Stimulated activated CD8-positive, alpha-beta memory T cell treated with anti-CD3 and anti-CD28 coated beads, Interleukin-7, amount 100 ng/mL, for 1 hour (primary cell): ENCODE data around the gene PDE1C.

Experiments
- DNase-seq, 2 donors: peaks; one replicate each; pipeline ENCODE4 v3.0.0-alpha.2; 2020; ENCODE audit warnings: low read depth in 2 of 2

PDE1C gene

GRCh38 chr7:31938650-31939049 is 131.6 kb downstream of the PDE1C start:
- no peak for DNase-seq

DNA sequence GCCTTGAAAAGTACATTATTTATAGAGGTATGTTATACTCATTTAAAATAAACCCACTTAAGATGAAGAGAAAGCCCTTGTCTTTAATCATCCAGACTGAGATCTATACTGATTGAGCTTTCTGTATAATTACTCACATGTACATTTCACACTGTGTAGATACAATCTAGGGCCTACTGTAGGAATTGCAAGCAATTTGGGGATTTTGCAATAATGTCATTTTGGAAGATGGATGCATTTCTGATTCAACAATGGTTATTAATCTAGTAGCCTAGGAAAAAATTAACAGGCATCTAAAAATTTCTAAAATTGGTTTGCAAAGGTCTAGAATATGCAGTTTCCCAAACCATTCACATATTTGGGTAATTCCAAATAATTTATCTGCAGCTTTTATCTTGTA is 132.2 kb downstream of the PDE1C start:
- no peak for DNase-seq

GRCh38 chr7:31935124-31936054 is 134.8 kb downstream of the PDE1C start:
- DNase-seq = no peak

DNA sequence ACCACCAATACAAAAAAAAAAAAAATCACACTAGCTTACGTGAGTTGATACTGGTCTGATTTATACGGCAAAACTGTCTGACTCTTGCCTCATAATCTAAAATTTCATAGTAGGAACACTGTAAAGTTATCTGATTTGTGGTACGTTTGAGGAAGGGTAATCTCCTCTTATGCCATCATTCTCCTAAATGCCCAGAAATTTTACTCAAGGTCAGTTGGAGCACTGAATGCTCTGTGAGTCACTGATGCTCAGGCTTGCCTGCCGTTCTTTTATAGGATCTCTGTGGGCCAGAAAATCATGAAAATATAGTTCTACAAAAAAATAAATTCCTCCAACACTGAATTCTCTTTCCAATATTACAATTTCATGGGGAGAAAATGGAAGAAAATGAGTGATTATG is 135.7 kb downstream of the PDE1C start:
- no peak for DNase-seq

GRCh38 chr7:31933481-31933880 is 136.7 kb downstream of the PDE1C start:
- no peak for DNase-seq

GRCh38 chr7:31926991-31927584 is 143.1 kb downstream of the PDE1C start:
- DNase-seq = no peak

GRCh38 chr7:31925753-31926454 is 144.3 kb downstream of the PDE1C start:
- no peak for DNase-seq

GRCh38 chr7:31924251-31924650 is 146.0 kb downstream of the PDE1C start:
- no peak for DNase-seq

DNA sequence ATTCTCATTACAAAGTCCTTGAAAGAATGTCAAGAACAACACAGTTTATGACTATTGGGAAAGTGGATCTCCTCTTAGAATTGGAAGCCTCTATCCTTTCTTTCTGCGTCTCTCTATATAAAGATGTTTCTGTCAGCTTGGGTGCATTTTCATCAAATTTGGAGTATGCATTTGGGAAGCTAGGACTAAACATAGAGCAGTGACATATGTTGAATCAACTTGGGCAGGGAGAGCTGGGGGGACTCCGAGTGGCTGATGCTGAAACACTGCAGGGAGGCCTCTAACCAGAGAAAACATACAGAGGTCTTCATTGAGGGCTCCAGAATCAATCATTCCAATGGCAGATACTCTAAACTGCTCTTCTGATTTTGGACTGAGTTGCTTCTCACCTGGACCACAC is 147.4 kb downstream of the PDE1C start:
- DNase-seq = no peak

DNA sequence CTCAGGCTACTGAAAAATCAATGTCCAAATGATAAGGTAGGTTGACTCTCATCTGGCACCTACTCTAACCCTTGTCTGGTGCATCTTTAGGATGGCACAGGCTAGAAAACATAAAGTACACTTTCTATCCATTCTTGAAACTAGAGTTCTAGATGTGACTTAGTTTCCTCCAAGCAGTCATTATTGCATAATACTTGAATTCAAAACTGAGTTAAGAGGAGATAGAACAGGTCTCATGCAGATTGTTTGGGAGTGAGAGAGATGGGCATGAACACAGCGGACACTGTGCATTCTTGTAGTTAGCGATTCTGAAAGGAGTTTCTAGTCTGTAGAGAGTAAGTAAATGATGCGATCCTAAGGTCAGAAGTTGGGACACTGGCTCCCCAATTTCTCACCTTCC is 149.2 kb downstream of the PDE1C start:
- no peak for DNase-seq

DNA sequence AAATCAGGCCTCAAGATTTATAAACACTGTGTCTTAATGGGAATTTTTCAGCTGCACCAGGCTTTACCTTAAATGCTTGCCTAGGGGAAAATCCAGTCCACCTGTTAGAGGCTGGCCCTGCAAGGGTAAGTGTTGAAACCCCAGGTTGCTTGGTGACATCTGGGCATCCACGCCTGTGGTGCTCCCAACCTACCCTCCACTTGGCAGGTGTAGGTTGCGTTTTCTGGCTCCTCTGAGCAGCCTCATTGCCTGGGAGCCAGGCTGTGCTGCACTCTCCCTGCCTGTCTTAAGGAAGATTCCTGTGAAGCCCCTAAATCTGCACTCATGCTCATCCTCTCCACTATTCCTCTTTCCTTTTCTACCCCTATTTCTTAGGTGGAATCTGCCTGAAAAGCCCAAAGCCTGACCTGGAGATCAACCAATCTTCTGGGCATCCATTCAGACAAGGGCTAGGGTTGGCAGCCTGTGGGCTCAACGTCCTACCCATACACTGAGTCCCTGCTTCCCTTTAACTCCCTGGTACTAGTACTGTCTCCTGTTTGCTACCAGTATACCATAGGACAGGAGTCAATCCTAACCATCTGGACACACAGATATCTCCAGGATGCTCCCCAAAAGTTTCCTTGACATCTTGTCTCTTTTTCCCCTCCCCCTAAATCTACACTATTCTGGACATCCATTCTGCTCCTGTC is 150.4 kb downstream of the PDE1C start:
- no peak for DNase-seq

GRCh38 chr7:31918706-31919393 is 151.4 kb downstream of the PDE1C start:
- no peak for DNase-seq

DNA sequence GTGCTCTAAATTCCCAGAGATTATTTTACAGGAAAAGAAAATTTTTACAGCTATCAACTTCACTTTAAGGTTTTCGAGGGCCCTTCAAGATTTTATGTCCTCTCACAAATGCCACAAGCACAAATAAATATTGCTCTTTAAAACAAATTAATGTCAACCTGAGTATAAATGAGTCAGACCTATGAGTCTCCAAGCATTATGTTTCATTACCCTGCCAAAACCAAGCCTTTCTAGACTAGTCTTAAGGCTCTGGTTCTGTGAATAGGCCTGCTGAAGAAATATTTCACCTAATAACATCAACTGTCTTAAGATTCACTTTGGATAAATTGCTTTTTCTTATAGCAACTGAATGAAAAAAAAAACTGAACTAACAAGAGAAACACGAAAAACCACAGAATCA is 153.0 kb downstream of the PDE1C start:
- DNase-seq = no peak

DNA sequence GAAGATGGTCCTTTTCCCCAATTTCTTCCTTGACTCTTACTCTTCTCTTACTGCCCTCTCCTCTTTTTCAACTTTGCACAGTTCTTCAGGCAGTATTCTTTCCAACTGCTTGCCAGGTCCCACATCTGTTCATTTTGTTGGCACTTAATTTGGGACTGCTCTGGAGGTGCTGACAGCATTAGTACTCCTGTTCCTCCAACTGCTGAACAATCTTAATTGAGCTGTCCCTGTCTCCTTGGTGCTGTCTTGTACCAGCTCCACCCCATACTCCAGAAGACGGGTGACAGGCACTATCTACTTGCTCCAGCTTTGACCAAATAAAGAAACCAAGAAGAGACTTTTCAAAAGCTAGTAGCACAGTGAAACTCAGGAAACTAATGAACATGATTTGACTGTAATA is 160.0 kb downstream of the PDE1C start:
- DNase-seq = no peak

DNA sequence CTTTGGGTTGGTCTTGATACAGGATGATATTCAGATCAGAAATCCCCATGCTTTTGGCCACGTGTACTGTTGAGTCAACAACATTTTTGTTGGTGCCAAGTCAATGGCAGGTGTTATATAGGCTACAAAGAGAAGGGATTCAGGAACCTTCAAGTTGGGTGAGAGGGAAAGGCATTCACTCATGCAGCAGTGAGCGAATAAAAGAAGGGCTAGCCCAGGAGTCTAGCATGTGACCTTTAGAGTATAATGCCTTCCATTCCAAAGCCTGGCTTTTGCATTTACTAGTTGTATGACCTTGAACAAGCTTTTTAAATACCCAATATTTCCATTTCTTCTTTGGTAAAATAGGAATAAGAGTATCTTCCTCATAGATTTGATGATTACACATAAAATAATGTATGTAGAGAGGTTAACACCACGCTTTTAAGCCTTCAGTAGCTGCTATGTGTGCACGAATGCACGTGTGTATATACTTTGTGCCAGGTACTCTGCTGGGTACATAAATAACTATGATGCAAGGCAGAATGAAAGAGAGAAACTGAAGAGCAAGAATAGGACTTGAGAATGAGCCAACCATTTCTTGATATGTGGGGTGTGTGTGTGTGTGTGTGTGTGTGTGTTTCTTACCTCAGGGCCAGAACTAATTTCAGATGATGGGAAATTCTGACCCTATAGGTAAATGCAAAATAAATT is 163.6 kb downstream of the PDE1C start:
- DNase-seq = no peak

DNA sequence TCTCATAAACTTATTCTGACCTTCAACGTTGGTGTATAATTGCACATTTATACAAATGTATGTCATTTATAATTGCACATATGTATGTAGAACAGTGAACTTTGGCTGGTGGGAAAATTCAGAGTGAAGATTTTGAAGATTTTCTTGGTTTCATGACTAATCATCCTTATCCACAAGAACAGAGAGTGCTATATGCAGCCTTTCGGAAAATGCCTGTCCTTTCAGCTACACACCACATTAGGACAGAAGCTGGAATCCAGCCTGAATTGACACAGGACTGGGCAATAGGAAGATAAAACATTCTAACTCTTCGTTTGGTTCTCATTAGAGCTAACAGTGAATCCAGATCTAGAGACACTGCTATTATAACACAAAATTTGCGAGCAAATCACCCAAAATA is 166.2 kb downstream of the PDE1C start:
- no peak for DNase-seq

DNA sequence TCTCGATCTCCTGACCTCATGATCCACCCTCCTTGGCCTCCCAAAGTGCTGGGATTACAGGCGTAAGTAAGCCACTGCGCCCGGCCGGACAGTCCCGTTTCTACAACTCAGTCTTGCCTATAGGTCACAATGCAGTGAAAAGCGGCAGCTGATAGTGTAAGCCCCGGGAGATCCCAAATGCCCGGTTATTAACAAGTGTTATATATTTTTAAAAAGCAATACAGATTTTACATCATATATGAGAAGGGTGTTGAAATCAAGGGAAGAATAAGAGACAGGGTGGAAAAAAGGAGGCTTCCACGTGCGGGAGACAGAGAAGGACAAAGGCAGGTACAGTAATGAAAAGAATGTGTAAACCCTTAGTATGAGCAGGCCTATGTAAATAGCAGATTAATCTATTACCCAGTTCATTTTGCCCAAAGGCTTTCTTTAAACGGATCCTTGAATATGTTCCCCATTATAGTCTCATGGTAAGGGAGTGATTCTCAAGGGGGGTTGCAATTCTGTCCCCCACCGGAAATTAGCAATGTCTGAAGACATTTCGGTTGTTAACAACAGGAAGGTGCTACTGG is 170.8 kb downstream of the PDE1C start:
- DNase-seq = no peak

GRCh38 chr7:31896925-31897324 is 173.3 kb downstream of the PDE1C start:
- no peak for DNase-seq

DNA sequence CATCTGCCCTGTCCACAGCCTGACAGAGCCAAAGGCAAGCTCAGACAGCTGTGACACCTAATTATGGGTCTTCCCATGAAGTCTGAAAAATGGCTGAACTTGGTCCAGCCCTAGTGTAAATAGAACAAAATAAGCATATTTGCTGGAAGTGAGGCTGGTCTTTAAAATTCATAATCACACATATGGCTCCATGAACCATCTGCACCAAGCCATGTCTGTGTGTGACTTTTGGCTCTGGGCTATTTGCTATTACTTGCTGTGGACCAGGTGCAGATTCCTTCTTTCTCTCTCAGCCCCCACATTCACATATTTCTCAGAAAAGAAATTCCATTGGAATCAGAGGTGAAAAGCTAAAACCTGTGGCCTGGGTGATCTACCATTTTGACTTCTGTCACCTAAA is 175.9 kb downstream of the PDE1C start:
- no peak for DNase-seq

DNA sequence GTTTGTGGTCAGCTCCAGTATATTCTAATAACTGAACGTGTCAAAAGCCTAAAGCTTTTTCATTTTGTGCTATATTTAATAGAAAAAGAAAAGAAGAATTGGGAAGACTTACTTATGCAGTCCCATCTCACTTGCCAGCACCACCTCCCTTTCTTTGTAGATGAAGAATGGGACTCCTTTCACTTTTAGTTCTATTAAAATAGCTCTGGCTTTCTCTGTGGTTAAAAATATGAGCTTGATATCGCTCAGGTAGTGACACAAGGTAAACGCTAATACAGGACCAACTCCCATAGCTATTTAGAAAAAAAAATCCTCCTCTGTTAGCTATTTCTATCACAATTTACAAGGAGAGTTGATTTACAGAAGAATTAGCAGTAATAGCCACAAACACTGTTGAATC is 176.8 kb downstream of the PDE1C start:
- DNase-seq = no peak
